ENCODE data around the gene SLAIN2. TPM values are rescaled to one million over a fixed set of nuclear protein-coding genes. Genes with fewer than 3 reads are reported as not detected.

The SLAIN2 gene
- total and polyA plus RNA-seq, 2 experiments from 2014 or later: 21.9 to 27.9 TPM

- Mint-ChIP-seq H3K27me3 (ENCODE audit: insufficient read depth, low read depth, poor library complexity) (no peaks in the 10 kb centered on the region), H3K4me3 (no peak overlapping the region), H3K36me3 (ENCODE audit: low read depth) (peaks cover 4% of the 10 kb centered on the region; the same call in 2 of the 3 replicates), H3K27ac (no peak overlapping the region), H3K4me1 (peaks cover 16% of the 10 kb centered on the region), H3K9me3 (no peaks in the 10 kb centered on the region)
- no peaks in the 10 kb centered on the region for H3F3A ChIP-seq (replicated peaks; ENCODE audit: low read depth)
- TF ChIP-seq EZH2 (IDR thresholded peaks at IDR 0.05; ENCODE audit: low read depth, unreplicated experiment): no peak
- TF ChIP-seq CREB1 (CRISPR knock-in tag; IDR thresholded peaks at IDR 0.05; ENCODE audit: low read depth): no peak
- TF ChIP-seq CTCF (conservative IDR thresholded peaks at IDR 0.05; ENCODE audit: low read depth in 2 of 2): no peak
- no peak for TF ChIP-seq REST (IDR thresholded peaks at IDR 0.05; ENCODE audit: unreplicated experiment)
- TF ChIP-seq STAT1 (IDR thresholded peaks at IDR 0.05; ENCODE audit: unreplicated experiment): no peak
- no peak for TF ChIP-seq ZNF462 (CRISPR knock-in tag; IDR thresholded peaks at IDR 0.05)
- TF ChIP-seq JUNB (IDR thresholded peaks at IDR 0.05; ENCODE audit: unreplicated experiment): no peak
- TF ChIP-seq EZH2phosphoT487 (IDR thresholded peaks at IDR 0.05; ENCODE audit: unreplicated experiment): no peak
- TF ChIP-seq NANOG (IDR thresholded peaks at IDR 0.05; ENCODE audit: borderline replicate concordance): no peak
- TF ChIP-seq ZNF114 (CRISPR knock-in tag; IDR thresholded peaks at IDR 0.05): no peak
- TF ChIP-seq ZNF331 (CRISPR knock-in tag; IDR thresholded peaks at IDR 0.05; ENCODE audit: low read depth): no peak
- TF ChIP-seq ETS1 (IDR thresholded peaks at IDR 0.05): no peak
- TF ChIP-seq POLR2AphosphoS5 (IDR thresholded peaks at IDR 0.05; ENCODE audit: low read depth): no peak
- no peak overlapping the region for H3K4me2 ChIP-seq
- H3K27me3 ChIP-seq (ENCODE audit: insufficient read depth): no peaks in the 10 kb centered on the region
- no peaks in the 10 kb centered on the region for H3K79me2 ChIP-seq (replicated peaks; ENCODE audit: insufficient read depth)
- peaks cover 16% of the 10 kb centered on the region for H4K20me1 ChIP-seq (replicated peaks; ENCODE audit: insufficient read depth)
- no peak overlapping the region for H3K27ac ChIP-seq (ENCODE audit: low read depth)
- ATAC-seq (no peak), DNase-seq (ENCODE audit: low spot score) (no peak)
- H3K36me3 ChIP-seq (ENCODE audit: insufficient read depth): no peaks in the 10 kb centered on the region
- H3K4me1 ChIP-seq (ENCODE audit: insufficient read depth): peaks cover 4% of the 10 kb centered on the region; the same call in 1 of the 2 replicates
- no peaks in the 10 kb centered on the region for H3K9me2 ChIP-seq (ENCODE audit: insufficient read depth)
- H2AFZ ChIP-seq: no peak overlapping the region
- H3K4me3 ChIP-seq: no peak overlapping the region
Measured at GRCh38 chr4:48403779-48404178, 62.5 kb downstream of the SLAIN2 start.

All from GM23338 (cell line).